Fibroblast of skin of scalp (primary cell): Measurements from ENCODE around the gene IP6K1.
A peak's percentile ranks its signal among the peaks of the same experiment; 100 is the strongest.
"Not testable (repeated sequence)": the region's sequence is repeated elsewhere in the genome, so short reads cannot be mapped to it uniquely, and the experiment has no call there.

Experiments
- DNase-seq: peaks from one replicate; pipeline ENCODE4 v3.0.0-alpha.2; 2013

The IP6K1 gene

DNA sequence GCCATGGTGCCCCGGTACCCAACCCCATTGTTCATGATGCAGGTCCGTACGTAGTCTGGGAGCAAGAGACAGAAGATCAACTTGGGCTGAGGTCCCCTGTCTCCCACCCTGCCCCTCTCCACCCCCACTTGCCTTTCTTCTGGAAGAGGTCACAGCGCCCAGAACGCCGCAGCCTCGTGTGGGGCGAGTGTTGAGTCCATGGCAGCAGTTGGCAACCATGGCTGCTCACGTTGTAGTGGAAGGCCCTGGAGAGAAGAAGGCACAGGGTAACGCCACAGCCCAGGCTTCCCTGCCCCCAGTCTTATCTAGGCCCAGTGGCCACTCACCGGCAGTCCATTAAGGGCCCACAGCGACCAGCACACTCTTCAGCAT is 98.9 kb downstream of the IP6K1 start:
- not testable (repeated sequence) for DNase-seq

DNA sequence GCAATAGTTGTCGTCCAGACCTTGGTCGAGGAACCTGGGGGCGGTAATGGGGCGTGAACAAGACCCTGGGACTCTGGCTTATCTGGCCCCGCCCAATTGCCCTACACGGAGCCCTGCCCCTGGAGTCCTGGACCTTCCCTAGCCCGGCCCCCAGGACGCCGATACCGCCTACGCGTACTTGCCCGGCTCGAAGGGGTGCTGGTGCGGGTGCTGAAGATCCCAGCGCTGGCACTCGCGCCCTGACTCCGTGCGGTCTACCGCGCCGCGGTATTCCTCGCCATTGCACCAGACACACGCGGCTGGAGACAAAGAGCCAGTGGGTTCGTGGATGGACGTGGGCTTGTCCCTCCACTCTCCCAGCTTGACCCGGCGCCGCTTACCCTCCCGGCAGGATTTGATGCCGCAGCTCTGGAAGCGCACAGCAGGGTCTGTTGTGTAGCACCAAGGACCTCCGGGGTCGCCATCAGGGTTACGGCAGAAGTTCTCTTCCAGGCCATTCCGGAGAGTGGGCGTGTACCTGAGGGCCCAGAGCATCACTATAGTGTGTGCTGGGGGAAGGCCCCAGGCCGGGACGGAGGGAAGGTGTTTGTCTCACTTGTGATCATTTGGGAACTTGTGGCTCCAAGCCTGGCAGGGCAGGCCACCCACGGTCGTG is 99.4 kb downstream of the IP6K1 start:
- peak; percentile 45 for DNase-seq

DNA sequence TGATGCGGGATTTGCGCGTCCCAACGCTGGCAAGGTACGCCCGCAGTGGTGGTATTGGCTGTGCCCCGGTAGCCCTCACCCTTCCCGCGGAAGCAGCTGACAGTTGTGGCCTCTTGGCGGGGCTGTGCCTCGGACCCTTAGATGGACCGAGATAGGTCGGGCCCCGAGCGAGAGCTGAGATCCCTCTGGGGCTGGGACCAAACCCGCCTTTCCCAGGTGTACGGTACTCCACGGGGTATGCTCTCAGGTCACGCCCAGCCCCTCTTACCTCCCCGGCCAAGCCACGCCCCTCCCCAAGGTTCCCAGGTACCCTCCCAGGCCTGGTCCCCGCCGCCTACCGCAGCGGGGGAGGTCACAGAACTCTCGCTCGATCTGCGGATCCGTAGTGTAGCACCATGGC is 100.0 kb downstream of the IP6K1 start:
- not testable (repeated sequence) for DNase-seq

DNA sequence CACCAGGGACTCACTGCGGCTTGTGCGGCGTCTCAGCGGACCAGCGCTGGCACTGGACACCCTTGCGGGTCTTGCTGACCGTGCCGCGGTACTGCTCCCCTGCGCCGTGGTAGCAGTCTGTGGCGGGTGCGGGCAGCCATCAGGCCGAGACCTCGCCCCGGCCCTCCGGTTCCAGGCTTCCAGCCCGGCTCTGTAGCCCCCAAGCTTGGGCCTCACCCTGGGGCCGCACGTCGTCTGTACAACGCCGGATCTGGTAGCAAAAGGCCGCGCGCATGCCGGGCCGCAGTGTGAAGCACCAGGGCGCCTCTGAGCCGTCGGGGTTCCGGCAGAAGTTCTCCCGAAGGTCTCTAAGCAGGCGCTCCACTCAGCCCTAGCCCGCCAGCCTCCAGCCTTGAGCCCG is 100.5 kb downstream of the IP6K1 start:
- DNase-seq, result not testable (repeated sequence)

DNA sequence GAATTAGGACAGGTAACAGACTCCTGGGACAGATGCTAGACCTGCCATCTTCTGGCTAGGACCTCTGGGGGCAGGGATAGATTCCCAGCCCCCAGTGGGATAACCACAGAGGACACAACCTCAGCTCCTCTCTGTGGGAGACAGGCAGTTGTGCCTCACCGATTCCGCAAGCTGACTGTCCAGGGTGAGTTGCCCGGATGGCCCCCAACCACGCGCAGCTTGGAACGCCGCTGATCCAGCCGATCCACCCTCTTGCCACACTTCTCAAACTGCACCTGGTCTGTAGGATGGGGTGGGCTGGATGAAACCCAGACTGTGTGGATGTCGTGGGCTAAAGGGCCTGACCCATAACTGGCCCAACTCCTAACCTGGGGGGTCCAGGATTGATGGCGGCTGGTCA is 101.2 kb downstream of the IP6K1 start:
- DNase-seq, result not testable (repeated sequence)

DNA sequence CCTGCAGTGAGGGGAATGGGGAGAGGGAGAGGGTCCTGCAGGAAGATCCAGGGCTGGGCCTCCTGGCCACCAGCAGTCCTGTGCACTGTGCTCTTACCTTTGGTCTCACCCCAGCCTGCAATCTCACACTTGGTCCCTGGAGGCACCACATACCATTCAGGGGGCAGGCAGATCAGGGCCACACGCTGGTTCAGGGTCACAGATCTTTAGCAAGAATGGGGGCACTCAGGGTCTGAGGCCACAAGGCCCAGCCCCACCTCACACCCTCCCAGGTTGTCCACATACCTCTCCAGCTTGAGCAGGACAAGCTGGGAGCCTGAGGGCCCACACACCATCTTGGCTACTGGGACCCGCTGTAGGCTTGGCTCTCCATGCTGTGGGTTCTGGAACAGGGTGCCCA is 101.9 kb downstream of the IP6K1 start:
- not testable (repeated sequence) for DNase-seq

DNA sequence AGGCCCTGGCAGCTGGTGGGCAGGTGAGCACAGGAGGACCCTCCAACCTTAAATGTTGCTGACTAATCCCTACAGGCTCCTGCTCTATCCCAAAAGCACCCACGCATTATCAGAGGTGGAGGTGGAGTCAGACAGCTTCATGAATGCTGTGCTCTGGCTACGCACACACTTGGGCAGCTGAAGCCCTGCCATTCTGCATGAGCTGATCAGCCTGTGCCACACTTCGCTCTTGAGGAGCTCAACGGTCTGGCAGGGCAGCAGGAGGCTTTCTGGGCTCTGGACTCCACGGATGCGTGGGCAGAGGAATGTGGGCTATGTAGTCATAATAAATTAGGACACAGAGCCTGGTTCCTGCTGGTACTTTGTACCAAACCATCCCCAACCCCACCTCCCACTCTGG is 103.2 kb downstream of the IP6K1 start:
- DNase-seq, result no peak

DNA sequence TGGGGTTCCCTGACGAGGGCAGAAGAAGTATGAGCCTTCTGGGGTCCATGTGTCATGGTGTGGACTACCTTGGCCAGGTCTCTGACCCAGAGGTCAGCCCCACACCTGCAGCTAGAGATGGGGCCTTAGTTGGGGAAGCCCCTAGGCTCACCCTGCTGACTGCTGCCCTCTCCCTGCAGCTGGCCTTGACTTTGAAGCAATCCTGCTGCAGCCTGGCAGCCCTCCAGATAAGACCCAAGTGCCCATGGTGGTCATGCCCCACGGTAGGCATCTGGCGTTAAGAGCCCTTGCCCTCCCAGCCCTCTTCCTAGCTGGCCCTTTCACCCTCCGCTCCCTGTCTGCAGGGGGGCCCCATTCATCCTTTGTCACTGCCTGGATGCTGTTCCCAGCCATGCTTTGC is 104.8 kb downstream of the IP6K1 start:
- no peak for DNase-seq

DNA sequence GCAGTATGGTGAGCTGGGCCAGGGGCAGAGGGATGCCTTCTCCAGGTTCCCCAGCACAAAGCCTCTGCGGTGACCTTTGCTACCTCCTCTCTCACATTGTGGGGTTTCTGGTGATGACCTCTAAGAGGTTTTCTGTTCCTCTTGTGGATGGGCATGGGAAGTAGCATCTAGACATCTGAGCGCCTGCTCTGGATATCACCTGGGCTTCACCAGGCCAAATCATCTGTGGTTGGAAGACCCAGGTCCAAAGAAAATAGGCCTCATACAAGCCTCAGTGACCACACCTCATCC is 105.2 kb downstream of the IP6K1 start:
- DNase-seq, result no peak

DNA sequence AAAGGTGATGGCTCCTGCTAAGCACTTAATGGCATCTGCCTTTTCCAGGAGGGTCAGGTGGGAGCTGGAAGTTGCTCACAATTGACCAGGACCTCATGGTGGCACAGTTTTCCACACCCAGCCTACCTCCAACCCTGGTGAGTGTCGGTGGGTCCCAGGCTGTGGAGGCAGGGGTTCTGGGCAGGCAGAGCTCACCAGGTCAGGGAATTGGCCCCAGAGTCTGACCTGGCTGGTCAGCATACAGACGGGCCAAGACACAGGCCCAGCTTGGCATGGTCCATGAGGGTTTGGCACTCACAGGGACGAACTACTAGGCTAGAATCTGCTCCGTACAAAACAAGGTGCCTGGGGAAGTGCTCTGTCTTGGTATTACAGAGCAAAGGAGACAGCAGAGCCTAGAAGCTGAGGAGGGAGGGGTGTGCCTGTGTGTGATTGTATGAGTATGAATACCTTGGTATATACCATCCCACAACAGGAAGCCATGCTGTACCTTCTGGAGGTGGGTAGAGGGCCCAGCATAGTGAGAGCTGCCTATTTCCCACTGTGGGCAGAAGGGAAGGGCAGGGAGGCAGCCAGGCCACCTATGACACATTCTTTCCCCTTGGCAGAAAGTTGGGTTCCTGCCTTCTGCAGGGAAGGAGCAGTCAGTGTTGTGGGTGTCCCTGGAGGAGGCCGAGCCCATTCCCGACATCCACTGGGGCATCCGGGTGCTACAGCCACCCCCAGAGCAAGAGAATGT is 105.7 kb downstream of the IP6K1 start:
- no peak for DNase-seq

DNA sequence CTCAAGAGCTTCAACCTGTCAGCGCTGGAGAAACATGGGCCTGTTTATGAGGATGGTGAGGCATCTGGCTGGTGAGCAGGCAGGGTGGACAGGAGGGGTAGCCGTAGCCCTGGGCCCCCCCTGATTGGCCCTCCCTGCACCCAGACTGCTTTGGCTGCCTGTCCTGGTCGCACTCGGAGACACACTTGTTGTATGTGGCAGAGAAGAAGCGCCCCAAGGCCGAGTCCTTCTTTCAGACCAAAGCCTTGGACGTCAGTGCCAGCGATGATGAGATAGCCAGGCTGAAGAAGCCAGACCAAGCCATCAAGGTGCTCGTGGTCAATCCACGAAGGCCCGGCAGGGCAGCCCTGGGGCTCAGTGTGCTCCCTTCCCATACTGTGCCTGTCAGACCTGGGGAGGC is 110.4 kb downstream of the IP6K1 start:
- DNase-seq, result no peak

DNA sequence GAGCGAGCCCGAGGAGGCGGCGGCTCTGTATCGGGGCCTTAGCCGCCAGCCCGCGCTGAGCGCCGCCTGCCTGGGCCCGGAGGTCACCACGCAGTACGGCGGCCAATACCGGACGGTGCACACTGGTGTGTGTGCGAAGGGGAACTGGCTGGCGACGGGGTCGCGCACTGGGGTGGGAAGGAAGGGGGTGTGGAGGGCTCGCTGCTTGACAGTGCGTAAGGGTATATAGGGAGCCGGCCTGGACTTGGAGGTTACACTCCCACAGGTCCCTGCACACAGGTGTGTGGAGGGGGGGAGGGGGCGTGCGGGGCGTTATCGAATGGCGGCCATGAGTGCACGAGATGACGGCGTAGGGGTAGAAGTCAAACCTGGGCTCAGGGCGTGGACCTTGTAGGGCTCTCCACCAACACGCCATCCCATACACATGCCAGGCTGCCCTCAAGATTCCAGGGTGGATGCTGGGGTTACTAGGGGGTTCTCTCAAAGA is 111.8 kb downstream of the IP6K1 start:
- no peak for DNase-seq
